H9 (cell line): ENCODE measurements around the gene SPOCD1. TPM values are rescaled to one million over a fixed set of nuclear protein-coding genes. Genes with fewer than 3 reads are reported as not detected.

Experiments used
- DNase-seq: peaks from one replicate; pipeline ENCODE4 v3.0.0-alpha.2; 2017
- H2AFZ ChIP-seq: one replicate; pipeline ENCODE4 v1.6.1; 2013; ENCODE audit warnings: mild to moderate bottlenecking, low read length, control low read depth, moderate library complexity
- H2AK5ac ChIP-seq: 2 replicates; pipeline ENCODE4 v1.6.1; 2013; ENCODE audit warnings: low read length, control low read depth, mixed read lengths; ENCODE audit not compliant: insufficient read length
- H2BK120ac ChIP-seq: one replicate; pipeline ENCODE4 v1.6.1; 2013; ENCODE audit warnings: low read depth, mild to moderate bottlenecking, low read length, control low read depth, inconsistent platforms; ENCODE audit not compliant: poor library complexity, severe bottlenecking
- H2BK12ac ChIP-seq: 2 replicates; pipeline ENCODE4 v1.6.1; 2013; ENCODE audit warnings: low read length, control low read depth, mixed read lengths, low read depth; ENCODE audit not compliant: insufficient read length
- H2BK15ac ChIP-seq: 2 replicates; pipeline ENCODE4 v1.6.1; 2013; ENCODE audit warnings: low read depth, low read length, control low read depth
- H2BK20ac ChIP-seq: one replicate; pipeline ENCODE4 v1.6.1; 2013; ENCODE audit warnings: low read depth, mild to moderate bottlenecking, low read length, control low read depth, inconsistent platforms; ENCODE audit not compliant: poor library complexity, severe bottlenecking
- H2BK5ac ChIP-seq: 2 replicates; pipeline ENCODE4 v1.6.1; 2013; ENCODE audit warnings: low read length, control low read depth, mixed read lengths; ENCODE audit not compliant: insufficient read length
- H3K14ac ChIP-seq: 2 replicates; pipeline ENCODE4 v1.6.1; 2013; ENCODE audit warnings: low read length, control low read depth; ENCODE audit not compliant: insufficient read depth
- H3K18ac ChIP-seq: 2 replicates; pipeline ENCODE4 v1.6.1; 2013; ENCODE audit warnings: low read depth, mild to moderate bottlenecking, mixed read lengths, low read length, control low read depth; ENCODE audit not compliant: insufficient read length
- H3K23ac ChIP-seq: 2 replicates; pipeline ENCODE4 v1.6.1; 2013; ENCODE audit warnings: low read length, control low read depth, mixed read lengths, low read depth; ENCODE audit not compliant: insufficient read length
- H3K23me2 ChIP-seq: 2 replicates; pipeline ENCODE4 v1.6.1; 2013; ENCODE audit warnings: low read depth, mild to moderate bottlenecking, mixed read lengths, low read length, control low read depth; ENCODE audit not compliant: insufficient read length, poor library complexity, severe bottlenecking
- H3K27ac ChIP-seq: 2 replicates; pipeline ENCODE4 v1.5.1; 2013; ENCODE audit warnings: low read length, control low read depth, mixed read lengths, low read depth; ENCODE audit not compliant: insufficient read length
- H3K27me3 ChIP-seq: 2 replicates; pipeline ENCODE4 v1.6.1; 2013; ENCODE audit warnings: low read length, control low read depth, inconsistent platforms; ENCODE audit not compliant: insufficient read depth
- H3K4ac ChIP-seq: 2 replicates; pipeline ENCODE4 v1.6.1; 2013; ENCODE audit warnings: low read depth, mild to moderate bottlenecking, control low read depth, inconsistent platforms, low read length, moderate library complexity
- H3K4me1 ChIP-seq: 2 replicates; pipeline ENCODE4 v1.6.1; 2013; ENCODE audit warnings: low read length, control low read depth, inconsistent platforms; ENCODE audit not compliant: insufficient read depth
- H3K4me2 ChIP-seq: 2 replicates; pipeline ENCODE4 v1.6.1; 2013; ENCODE audit warnings: low read length, control low read depth, mixed read lengths; ENCODE audit not compliant: insufficient read length, insufficient read depth
- H3K56ac ChIP-seq: 2 replicates; pipeline ENCODE4 v1.6.1; 2013; ENCODE audit warnings: low read depth, mild to moderate bottlenecking, mixed read lengths, low read length, control low read depth; ENCODE audit not compliant: insufficient read length
- H3K79me1 ChIP-seq: 2 replicates; pipeline ENCODE4 v1.6.1; 2013; ENCODE audit warnings: low read depth, mild to moderate bottlenecking, moderate library complexity, low read length, control low read depth, inconsistent platforms; ENCODE audit not compliant: insufficient read depth, poor library complexity, severe bottlenecking
- H3K79me2 ChIP-seq: 2 replicates; pipeline ENCODE4 v1.6.1; 2013; ENCODE audit warnings: low read length, control low read depth, inconsistent platforms; ENCODE audit not compliant: insufficient read depth
- H3K9ac ChIP-seq: 2 replicates; pipeline ENCODE4 v1.6.1; 2013; ENCODE audit warnings: low read length, control low read depth, mixed read lengths; ENCODE audit not compliant: insufficient read length; ENCODE audit errors: extremely low read depth
- H3K9me3 ChIP-seq: one replicate; pipeline ENCODE4 v1.6.1; 2013; ENCODE audit warnings: low read depth, low read length, inconsistent platforms; ENCODE audit not compliant: control insufficient read depth
- H3T11ph ChIP-seq: one replicate; pipeline ENCODE4 v1.6.1; 2013; ENCODE audit warnings: mild to moderate bottlenecking, low read length, control low read depth, inconsistent platforms
- H4K20me1 ChIP-seq: one replicate; pipeline ENCODE4 v1.6.1; 2013; ENCODE audit not compliant: control insufficient read depth, insufficient read length, insufficient read depth
- H4K5ac ChIP-seq: 2 replicates; pipeline ENCODE4 v1.6.1; 2013; ENCODE audit warnings: low read depth, mild to moderate bottlenecking, mixed read lengths, low read length, control low read depth; ENCODE audit not compliant: insufficient read length
- H4K8ac ChIP-seq: replicated peaks from 2 replicates; pipeline ENCODE4 v1.6.1; 2013; ENCODE audit warnings: low read length, control low read depth, mixed read lengths, low read depth; ENCODE audit not compliant: insufficient read length
- H4K91ac ChIP-seq: 2 replicates; pipeline ENCODE4 v1.6.1; 2013; ENCODE audit warnings: low read depth, mild to moderate bottlenecking, moderate library complexity, mixed read lengths, low read length, control low read depth; ENCODE audit not compliant: insufficient read length
- H3K27ac Mint-ChIP-seq, 3 experiments: 2 replicates in 2 of 3; 3 replicates in 1 of 3; pipeline ENCODE4 v1.8.0; 2020 to 2021; ENCODE audit warnings: mixed read lengths in 3 of 3, mild to moderate bottlenecking in 1 of 3, moderate library complexity in 1 of 3
- H3K27me3 Mint-ChIP-seq: 2 replicates; pipeline ENCODE4 v1.8.0; 2021; ENCODE audit warnings: low read depth, mild to moderate bottlenecking, moderate library complexity, mixed read lengths
- H3K36me3 Mint-ChIP-seq, 3 experiments: 2 replicates in 2 of 3; 3 replicates in 1 of 3; pipeline ENCODE4 v1.8.0; 2020 to 2021; ENCODE audit warnings: low read depth in 3 of 3, mixed read lengths in 3 of 3; ENCODE audit not compliant: insufficient read depth in 1 of 3
- H3K4me1 Mint-ChIP-seq, 2 experiments: 2 replicates each; pipeline ENCODE4 v1.8.0; 2020; ENCODE audit warnings: mixed read lengths in 2 of 2
- H3K4me3 Mint-ChIP-seq, 2 experiments: 2 replicates in 1 of 2; 3 replicates in 1 of 2; pipeline ENCODE4 v1.8.0; 2020 to 2021; ENCODE audit warnings: mild to moderate bottlenecking in 2 of 2, mixed read lengths in 2 of 2, moderate library complexity in 1 of 2
- H3K9me3 Mint-ChIP-seq, 2 experiments: 2 replicates in 1 of 2; 3 replicates in 1 of 2; pipeline ENCODE4 v1.8.0; 2020; ENCODE audit warnings: mild to moderate bottlenecking in 2 of 2, mixed read lengths in 2 of 2, moderate library complexity in 1 of 2
- WGBS: extraction: QIAGEN DNeasy Blood & Tissue Kit; methylation state at CpG from one replicate; pipeline ENCODE4 v1.1.7; 2013; ENCODE audit warnings: missing lambda C conversion rate, low lambda C conversion rate, mixed read lengths; ENCODE audit not compliant: insufficient read length; ENCODE audit errors: extremely low coverage; 5-methylcytosine and 5-hydroxymethylcytosine counted together
- total RNA-seq: library from RNA; stranded (reverse); gene quantifications from 2 replicates; pipeline ENCODE4 v1.2.1, GENCODE V29; 2021
- TF ChIP-seq, protein P1 (sequence below): fragments of 200-600 bp; sonication (generic); conservative IDR thresholded peaks from 3 replicates; pipeline ENCODE4 v1.8.0; 2021; ENCODE audit warnings: antibody characterized with exemption, mild to moderate bottlenecking

SPOCD1 gene
- total RNA-seq, 1 experiment from 2014 or later = 1.5 TPM

DNA sequence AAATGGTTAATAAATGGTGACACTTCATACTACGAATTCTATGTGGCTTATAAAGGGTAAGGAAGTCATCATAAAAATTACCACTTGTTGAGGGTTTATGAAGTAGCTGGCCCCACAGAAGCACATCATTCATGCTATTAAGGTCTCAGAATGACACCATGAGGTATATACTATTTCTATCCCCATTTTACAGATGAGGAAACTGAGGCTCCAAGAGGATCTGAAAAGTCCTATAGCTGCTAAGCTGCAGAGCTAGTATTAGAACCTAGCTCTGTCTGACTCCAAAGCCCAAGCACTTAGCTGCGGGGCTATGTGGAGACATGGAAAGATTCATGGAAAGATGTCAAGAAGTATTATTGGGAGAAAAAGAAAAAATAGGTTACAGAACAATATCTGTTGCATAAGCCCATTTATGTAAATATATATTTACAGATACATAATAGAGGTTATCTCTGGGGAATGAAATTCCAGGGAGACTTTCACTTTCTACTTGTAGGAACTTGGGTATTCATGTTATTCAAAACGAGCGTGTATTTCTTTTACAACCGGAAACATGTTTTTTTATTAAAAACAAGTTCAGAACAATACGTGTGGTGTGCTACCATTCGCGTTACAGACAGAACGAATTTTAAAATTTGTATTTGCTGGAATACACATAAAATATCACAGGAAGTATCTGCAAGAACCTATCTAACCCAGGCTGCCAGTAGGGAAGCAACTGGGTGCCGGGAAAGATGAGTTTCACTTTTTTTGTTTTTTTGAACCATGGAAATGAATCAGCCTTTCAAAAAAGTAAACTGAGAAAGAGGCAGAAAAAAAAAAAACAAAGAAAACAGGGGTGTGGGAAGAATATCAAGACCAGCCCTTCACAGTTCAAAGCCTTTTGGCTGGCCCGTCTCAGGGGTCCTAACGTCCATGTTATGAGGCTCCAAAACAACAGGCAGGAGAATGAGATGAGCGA is 13.4 kb downstream of the SPOCD1 start:
- Histone ChIP-seq H3K27me3 (no peaks in the 10 kb centered on the region), H3K79me2 (no peaks in the 10 kb centered on the region), H3K9ac (no peak overlapping the region), H3K23me2 (no peaks in the 10 kb centered on the region), H4K91ac (no peak overlapping the region), H4K5ac (no peak overlapping the region), H3K14ac (no peak overlapping the region), H2BK120ac (no peak overlapping the region), H3K4ac (no peak overlapping the region), H3K79me1 (no peaks in the 10 kb centered on the region), H4K20me1 (no peaks in the 10 kb centered on the region), H3K27ac (no peak overlapping the region), H3K56ac (no peak overlapping the region), H3K4me1 (no peaks in the 10 kb centered on the region), H3K9me3 (no peaks in the 10 kb centered on the region), H2AK5ac (no peak overlapping the region), H2BK12ac (no peak overlapping the region), H4K8ac (no peak overlapping the region), H3K23ac (no peak overlapping the region), H2AFZ (no peak overlapping the region), H3K18ac (no peak overlapping the region), H2BK20ac (no peak overlapping the region), H3K4me2 (no peak overlapping the region), H2BK15ac (no peak overlapping the region), H3T11ph (no peak overlapping the region), H2BK5ac (no peak overlapping the region)
- H3K27ac Mint-ChIP-seq = peak overlapping the region in 1 of 3 experiments; percentile 29; a peak in 1 of 7 replicates
- DNase-seq = no peak
- no peak overlapping the region for H3K4me3 Mint-ChIP-seq
- peaks cover 4 to 6% of the 10 kb centered on the region in 2 experiments; a peak in 4 of 5 replicates for H3K9me3 Mint-ChIP-seq
- H3K4me1 Mint-ChIP-seq = peaks cover 17 to 38% of the 10 kb centered on the region in 2 experiments
- WGBS = no CpG with 5 or more reads among the region's 13 CpGs
- H3K36me3 Mint-ChIP-seq = no peaks in the 10 kb centered on the region
- no peaks in the 10 kb centered on the region; the same call in 1 of the 2 replicates for H3K27me3 Mint-ChIP-seq
- TF ChIP-seq, protein P1, sequence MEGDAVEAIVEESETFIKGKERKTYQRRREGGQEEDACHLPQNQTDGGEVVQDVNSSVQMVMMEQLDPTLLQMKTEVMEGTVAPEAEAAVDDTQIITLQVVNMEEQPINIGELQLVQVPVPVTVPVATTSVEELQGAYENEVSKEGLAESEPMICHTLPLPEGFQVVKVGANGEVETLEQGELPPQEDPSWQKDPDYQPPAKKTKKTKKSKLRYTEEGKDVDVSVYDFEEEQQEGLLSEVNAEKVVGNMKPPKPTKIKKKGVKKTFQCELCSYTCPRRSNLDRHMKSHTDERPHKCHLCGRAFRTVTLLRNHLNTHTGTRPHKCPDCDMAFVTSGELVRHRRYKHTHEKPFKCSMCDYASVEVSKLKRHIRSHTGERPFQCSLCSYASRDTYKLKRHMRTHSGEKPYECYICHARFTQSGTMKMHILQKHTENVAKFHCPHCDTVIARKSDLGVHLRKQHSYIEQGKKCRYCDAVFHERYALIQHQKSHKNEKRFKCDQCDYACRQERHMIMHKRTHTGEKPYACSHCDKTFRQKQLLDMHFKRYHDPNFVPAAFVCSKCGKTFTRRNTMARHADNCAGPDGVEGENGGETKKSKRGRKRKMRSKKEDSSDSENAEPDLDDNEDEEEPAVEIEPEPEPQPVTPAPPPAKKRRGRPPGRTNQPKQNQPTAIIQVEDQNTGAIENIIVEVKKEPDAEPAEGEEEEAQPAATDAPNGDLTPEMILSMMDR = no peak
